Measurements from ENCODE around the gene TSPY10.
"Not testable (repeated sequence)": the region's sequence is repeated elsewhere in the genome, so short reads cannot be mapped to it uniquely, and the experiment has no call there.

The TSPY10 gene, protein sequence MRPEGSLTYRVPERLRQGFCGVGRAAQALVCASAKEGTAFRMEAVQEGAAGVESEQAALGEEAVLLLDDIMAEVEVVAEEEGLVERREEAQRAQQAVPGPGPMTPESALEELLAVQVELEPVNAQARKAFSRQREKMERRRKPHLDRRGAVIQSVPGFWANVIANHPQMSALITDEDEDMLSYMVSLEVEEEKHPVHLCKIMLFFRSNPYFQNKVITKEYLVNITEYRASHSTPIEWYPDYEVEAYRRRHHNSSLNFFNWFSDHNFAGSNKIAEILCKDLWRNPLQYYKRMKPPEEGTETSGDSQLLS

DNA sequence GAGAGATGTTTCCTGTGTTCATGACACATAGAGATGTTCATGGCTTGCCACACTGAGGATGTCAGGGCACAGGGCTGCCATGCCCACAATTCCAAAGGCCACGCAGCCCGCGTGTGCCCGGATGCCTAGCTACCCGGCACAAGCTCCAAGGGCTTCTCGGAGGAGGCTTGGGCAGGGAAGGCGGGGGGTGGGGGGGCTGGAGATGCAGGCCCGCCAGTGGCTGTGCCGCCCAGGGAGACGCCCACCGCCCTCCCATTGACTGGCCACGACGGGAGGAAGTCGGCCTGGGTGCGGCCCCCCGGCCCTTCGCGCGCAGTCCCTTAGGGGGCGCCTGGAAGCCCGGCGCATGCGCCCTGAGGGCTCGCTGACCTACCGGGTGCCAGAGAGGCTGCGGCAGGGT lies at the start of gene TSPY10:
TSS of gene TSPY10 (plus strand) at position 301 of the 400 bp plus-strand sequence. CDS start at position 347, 46 bp downstream.
- not testable (repeated sequence) for DNase-seq (ENCODE audit: insufficient read length, low spot score); FAIRE-seq

GRCh38 chrY:9486967-9487366 lies 40.7 kb upstream of the TSPY10 start, which contains the start of gene TSPY9:
Gene TSPY9 (plus strand): TSS chrY:9487267. CDS start chrY:9487313, 46 bp downstream.
- not testable (repeated sequence) for DNase-seq (ENCODE audit: insufficient read length, low spot score); FAIRE-seq

GRCh38 chrY:9504396-9504795 lies 23.3 kb upstream of the TSPY10 start:
- not testable (repeated sequence) for FAIRE-seq; DNase-seq (ENCODE audit: insufficient read length, low spot score)

DNA sequence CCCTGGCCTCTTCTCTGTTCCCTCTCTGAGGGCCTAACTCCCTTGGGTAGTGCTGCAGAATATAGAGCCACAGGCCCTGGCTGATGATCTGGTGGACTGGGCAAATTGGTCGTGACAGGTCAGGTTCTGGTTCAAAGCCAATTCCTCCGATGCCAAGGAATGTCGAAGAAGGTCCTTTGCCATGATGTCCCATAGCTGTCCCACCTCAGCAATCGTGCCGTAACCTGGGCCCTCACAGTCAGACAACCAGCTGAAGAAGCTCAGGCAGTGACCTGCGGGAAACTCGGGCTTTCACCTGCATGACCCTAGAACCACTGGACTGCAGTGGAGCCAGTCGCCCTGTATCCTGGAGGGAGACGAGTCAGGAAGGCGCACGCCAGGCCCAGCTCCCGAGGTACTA lies 11.4 kb upstream of the TSPY10 start:
- FAIRE-seq; DNase-seq (ENCODE audit: insufficient read length, low spot score): not testable (repeated sequence)

Data from H54 (cell line).